Right lobe of liver (tissue), 4 donors: ENCODE results near the gene PDE9A.

Source experiments
- POLR2A ChIP-seq: fragments of 450-650 bp; IDR thresholded peaks from one replicate; pipeline ENCODE4 v1.6.1; 2017; ENCODE audit warnings: antibody characterized with exemption, mild to moderate bottlenecking
- TF ChIP-seq, protein P1 (sequence below), 4 donors: fragments of 200-600 bp in 3 of 4; fragments of 450-650 bp in 1 of 4; IDR thresholded peaks; one replicate each; pipeline versions ENCODE4 v1.5.1 to v1.8.0; 2016 to 2022; ENCODE audit warnings: antibody characterized with exemption in 4 of 4, mild to moderate bottlenecking in 2 of 4
- donor health status: DM: no; HTN: no; CAD: no.
- donor health status: DM: no; HTN: no; CAD: no.
- donor health status: DM: no; HTN: yes; CAD: no.

GRCh38 chr21:42677339-42678321 lies 24.2 kb downstream of the PDE9A start:
- TF ChIP-seq, protein P1, sequence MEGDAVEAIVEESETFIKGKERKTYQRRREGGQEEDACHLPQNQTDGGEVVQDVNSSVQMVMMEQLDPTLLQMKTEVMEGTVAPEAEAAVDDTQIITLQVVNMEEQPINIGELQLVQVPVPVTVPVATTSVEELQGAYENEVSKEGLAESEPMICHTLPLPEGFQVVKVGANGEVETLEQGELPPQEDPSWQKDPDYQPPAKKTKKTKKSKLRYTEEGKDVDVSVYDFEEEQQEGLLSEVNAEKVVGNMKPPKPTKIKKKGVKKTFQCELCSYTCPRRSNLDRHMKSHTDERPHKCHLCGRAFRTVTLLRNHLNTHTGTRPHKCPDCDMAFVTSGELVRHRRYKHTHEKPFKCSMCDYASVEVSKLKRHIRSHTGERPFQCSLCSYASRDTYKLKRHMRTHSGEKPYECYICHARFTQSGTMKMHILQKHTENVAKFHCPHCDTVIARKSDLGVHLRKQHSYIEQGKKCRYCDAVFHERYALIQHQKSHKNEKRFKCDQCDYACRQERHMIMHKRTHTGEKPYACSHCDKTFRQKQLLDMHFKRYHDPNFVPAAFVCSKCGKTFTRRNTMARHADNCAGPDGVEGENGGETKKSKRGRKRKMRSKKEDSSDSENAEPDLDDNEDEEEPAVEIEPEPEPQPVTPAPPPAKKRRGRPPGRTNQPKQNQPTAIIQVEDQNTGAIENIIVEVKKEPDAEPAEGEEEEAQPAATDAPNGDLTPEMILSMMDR (IDR thresholded peaks at IDR 0.05): no peak
- TF ChIP-seq POLR2A: no peak
